Transverse colon (tissue), 4 donors: ENCODE measurements around the gene MANEA.

Experiments
- EP300 ChIP-seq: sonication (generic); formaldehyde crosslinking; IDR thresholded peaks from one replicate; pipeline ENCODE4 v1.6.1; 2017; ENCODE audit warnings: antibody characterized with exemption, low read depth
- POLR2A ChIP-seq: fragments of 450-650 bp; IDR thresholded peaks from one replicate; pipeline ENCODE4 v1.6.1; 2016; ENCODE audit warnings: antibody characterized with exemption, mild to moderate bottlenecking, moderate library complexity
- POLR2AphosphoS5 ChIP-seq, 3 donors: sonication (generic); formaldehyde crosslinking; IDR thresholded peaks; one replicate each; pipeline ENCODE4 v1.6.1; 2016; ENCODE audit warnings: antibody characterized with exemption in 3 of 3
- TF ChIP-seq, protein P1 (sequence below), 5 experiments: fragments of 200-600 bp in 3 of 5; fragments of 450-650 bp in 2 of 5; sonication (generic) in 3 of 5; IDR thresholded peaks; 1 replicate in 2 of 5; 2 replicates in 3 of 5; pipeline ENCODE4 v1.5.1; 2016 to 2017; ENCODE audit warnings: antibody characterized with exemption in 5 of 5, inconsistent platforms in 3 of 5, mild to moderate bottlenecking in 2 of 5, moderate library complexity in 1 of 5

DNA sequence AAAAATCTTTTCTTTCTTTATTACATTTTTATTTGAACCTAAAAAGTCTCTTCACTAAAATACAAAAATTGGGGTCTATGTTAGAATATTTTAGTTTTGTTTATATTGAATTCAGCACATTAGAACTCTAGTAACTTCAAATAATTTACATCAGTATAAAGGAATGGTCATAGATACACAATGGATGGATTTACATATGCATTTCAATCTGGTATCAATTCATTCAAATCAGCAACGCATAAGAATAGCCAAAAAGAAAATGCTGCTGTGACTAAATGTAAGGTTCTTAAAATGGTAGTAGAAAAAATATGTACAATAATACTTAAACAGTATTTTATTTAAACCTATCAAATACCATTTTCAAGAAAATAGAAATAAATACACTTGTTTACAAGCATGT lies 47.6 kb upstream of the MANEA start:
- TF ChIP-seq, protein P1, sequence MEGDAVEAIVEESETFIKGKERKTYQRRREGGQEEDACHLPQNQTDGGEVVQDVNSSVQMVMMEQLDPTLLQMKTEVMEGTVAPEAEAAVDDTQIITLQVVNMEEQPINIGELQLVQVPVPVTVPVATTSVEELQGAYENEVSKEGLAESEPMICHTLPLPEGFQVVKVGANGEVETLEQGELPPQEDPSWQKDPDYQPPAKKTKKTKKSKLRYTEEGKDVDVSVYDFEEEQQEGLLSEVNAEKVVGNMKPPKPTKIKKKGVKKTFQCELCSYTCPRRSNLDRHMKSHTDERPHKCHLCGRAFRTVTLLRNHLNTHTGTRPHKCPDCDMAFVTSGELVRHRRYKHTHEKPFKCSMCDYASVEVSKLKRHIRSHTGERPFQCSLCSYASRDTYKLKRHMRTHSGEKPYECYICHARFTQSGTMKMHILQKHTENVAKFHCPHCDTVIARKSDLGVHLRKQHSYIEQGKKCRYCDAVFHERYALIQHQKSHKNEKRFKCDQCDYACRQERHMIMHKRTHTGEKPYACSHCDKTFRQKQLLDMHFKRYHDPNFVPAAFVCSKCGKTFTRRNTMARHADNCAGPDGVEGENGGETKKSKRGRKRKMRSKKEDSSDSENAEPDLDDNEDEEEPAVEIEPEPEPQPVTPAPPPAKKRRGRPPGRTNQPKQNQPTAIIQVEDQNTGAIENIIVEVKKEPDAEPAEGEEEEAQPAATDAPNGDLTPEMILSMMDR (IDR thresholded peaks at IDR 0.05), result no peak
- TF ChIP-seq POLR2AphosphoS5 (IDR thresholded peaks at IDR 0.05), result no peak
- TF ChIP-seq EP300, result no peak
- no peak for TF ChIP-seq POLR2A
